Activated gamma-delta T cell (primary cell): ENCODE results near the gene PHF21A.
"Not testable (repeated sequence)": the region's sequence is repeated elsewhere in the genome, so short reads cannot be mapped to it uniquely, and the experiment has no call there.

ENCODE experiments used
- DNase-seq: peaks from one replicate; lab custom pipeline; 2025; lab: John Stamatoyannopoulos, UW

Gene PHF21A

DNA sequence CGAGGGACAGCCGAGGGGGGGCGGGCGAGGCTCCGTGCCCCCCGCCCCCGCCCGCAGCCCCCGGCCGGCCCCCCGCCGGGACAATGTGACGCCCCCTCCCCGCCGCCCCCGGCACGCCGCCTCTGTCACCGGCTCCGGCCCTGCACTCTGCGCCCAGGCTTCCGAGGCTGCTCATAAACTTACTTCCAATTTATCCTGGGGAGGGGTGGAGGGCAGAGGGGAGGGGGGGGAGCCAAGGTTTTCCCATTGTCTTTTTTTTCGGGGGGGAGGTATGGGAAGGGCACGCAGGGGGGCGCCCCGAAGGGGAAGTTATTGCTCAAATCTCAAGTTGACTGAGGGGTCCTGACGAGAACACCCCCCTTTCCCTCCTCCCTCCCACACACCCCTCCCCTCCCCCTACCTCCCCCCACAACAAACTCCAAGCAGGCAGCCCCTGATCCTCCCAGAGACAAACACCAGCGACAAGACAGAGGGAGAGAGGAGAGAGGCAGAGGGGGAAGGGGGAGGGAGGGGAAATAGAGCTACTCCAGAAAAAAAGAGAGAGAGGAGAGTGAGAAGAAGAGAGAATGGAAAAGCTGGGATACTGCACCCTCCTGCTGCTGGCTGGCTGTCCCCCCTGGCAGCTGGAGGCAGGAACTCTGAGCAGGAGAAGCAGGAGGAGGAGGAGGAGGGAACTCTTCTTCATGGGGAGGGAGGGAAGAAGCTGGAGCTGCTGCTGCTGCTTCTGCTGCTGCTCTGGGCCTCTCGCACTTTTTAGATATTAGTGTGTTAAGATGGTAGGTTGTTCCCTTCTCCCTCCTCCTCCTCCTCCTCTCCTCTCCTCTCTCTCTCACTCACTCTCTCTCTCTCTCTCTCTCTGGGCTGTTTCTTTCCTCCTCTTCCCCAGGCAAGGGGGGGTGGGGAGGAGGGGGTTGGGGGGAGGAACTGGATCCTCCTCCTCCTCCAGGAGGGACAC is 631 bp downstream of the PHF21A start:
- DNase-seq = peak; percentile 21

- no peak for DNase-seq
Observed at GRCh38 chr11:46119352-46120216, 1.7 kb downstream of the PHF21A start.

DNA sequence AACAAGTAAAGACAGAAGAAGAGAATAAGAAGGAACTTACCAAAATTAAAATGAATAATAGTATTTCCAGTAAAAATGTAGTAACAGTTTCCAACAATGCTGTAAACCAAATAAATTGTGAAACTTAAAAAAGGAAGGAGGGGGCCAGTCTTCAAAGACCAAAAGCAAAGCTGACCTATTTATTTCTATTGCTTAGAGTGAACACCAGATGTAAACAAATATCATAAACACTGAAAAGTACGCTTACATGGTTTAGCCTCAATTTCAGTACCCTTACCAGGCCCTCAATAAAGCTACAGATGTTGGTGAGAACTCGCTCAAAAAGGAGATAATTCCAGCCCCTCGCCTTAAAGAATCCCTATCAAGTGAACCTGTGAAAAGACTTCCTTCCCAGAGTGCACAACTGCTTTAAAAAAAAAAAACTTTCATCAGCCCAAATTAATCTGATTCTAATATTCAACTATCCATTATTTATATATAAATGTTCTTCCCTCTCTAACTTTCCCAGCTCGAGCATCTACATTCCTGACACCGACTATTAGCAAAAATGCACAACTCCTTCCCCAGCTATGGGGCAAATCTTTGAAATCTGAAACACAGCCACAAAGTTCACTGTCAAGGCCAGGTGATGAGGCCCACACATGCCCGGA is 2.4 kb downstream of the PHF21A start:
- no peak for DNase-seq

GRCh38 chr11:46117842-46118241 is 3.4 kb downstream of the PHF21A start:
- no peak for DNase-seq

DNA sequence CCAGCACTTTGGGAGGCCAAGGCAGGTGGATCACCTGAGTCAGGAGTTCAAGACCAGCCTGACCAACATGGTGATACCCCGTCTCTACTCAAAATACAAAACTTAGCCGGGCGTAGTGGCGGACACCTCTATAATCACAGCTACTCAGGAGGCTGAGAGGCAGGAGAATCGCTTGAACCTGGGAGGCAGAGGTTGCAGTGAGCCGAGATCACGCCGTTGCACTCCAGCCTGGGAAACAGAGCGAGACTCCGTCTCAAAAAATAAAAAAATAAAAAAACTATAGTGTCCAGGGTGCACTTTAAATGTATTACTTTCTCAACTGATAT is 4.6 kb downstream of the PHF21A start:
- not testable (repeated sequence) for DNase-seq

DNA sequence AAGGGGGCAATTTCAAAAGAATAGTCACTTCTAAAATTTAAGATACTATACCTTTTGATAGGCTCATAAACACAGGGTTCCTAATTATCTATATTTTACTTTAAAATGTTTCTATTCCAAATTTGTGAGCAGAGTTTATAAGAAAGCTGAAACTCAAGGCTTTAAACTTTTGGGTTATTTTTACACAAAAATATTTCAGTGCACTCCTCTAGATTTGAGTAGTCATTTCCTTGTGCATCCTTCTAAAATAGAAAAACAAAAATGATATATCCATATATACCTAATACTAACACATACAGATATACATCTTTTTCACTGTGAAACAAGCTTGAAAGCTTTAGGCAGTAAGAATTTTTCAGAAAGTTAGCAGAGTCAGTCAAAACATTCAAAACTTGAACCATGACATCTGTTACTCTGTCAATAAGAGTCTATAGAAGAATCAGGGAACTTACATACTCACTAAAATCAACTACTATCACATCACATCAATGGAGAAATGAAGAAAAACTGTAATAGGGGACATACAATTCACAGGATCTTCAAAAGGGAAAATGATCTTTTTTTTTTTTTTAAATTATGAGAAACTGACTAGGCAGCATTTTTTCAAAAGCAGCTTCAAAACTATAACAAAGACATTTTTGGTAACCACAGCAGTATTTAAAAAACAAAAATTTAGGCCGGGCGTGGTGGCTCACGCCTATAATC is 5.1 kb downstream of the PHF21A start:
- DNase-seq = no peak

DNA sequence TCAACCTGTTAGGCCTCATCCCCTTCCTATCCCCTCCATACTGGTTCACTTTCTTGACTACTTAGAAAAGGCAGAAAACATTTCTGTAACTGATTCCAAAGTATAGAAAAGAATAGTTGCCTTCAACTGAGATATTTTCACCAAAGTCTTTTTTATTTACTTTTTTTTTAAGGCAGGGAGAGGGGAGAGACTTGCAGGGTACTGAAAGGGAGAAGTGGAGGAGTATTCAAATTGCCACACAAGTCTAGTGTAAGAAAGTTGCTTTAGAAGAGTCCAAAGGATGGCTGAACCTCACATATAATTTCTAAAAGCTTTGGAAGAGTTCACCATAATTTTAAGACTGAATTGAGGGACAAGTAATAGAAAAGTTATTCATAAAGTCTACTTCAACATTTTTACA is 6.3 kb downstream of the PHF21A start:
- no peak for DNase-seq

DNA sequence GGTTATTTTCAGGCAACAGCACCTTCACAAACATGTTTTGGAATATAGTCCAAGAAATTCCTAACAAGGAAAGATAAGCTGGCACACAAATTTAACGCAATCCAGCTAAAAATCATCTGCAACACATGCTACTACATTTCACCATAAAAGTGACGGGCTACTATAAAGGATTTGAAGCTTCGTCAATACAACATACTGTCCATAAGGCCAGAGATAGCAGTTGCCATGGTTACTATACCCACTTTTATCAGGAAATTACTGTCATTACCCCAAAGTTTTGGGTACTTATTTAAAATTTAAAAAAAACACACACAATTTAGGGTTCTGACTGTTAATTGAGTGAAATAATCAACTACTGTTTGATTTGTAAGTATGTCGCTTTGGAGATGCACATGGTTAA is 6.9 kb downstream of the PHF21A start:
- DNase-seq = no peak

- no peak for DNase-seq
Observed at GRCh38 chr11:46112961-46113607, 8.2 kb downstream of the PHF21A start.

DNA sequence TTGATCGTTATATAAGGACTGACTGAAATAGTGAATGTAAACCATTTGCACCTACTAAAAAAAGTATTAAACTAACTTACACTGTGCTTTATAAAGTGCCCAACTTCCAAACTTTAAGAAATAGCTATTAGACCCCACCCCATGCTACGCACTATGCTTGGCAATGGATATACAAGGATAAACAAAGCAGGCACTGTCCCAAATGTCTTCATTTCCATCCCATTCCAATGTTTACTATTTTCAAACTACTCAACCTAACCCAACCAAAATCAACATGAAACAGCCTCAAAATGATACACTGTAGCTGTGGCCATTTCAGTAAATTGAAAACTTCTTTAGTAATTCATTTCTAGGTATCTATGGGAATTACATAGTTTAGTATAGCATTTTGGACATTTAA is 12.5 kb downstream of the PHF21A start:
- no peak for DNase-seq

- no peak for DNase-seq
Observed at GRCh38 chr11:46107780-46108179, 13.5 kb downstream of the PHF21A start.

DNA sequence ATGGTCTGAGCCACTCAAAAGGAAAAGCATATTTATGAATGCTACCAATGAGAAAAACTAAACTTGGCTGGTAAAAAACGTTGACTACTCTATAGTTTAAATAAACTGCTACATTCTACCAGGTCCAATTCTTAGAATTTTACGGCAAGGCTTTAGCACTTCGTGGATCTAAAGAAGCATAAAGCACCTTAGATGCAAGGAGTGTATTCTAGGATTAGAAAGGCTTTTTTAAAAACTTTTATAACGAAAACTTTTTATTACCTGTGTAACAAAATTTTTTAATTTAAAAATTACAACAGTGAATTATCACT is 13.9 kb downstream of the PHF21A start:
- no peak for DNase-seq

- no peak for DNase-seq
Observed at GRCh38 chr11:46106530-46107407, 14.5 kb downstream of the PHF21A start.

- DNase-seq = no peak
Observed at GRCh38 chr11:46105926-46106325, 15.3 kb downstream of the PHF21A start.

DNA sequence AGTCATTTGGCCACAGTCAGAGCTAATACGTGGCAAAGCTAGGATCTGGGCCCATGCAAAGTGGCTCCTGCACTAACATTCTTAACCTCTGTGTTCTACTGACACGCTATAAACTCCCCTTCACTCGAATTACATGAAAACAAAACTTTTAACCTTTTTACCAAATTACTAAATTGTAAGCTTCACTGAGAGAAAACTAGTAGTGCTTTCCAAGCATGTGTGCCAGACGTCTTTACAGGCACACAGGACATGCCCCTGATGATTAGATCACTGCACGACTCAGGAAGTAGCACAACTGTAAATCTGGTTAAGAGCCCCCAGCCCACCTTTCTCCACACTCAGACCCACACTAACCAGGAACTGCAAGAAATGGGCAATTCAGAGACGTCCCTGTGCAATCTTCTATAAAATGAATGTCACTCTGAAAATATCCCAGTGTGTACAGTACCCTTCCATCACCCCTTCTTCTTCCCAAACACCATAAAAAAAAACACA is 16.1 kb downstream of the PHF21A start:
- no peak for DNase-seq

DNA sequence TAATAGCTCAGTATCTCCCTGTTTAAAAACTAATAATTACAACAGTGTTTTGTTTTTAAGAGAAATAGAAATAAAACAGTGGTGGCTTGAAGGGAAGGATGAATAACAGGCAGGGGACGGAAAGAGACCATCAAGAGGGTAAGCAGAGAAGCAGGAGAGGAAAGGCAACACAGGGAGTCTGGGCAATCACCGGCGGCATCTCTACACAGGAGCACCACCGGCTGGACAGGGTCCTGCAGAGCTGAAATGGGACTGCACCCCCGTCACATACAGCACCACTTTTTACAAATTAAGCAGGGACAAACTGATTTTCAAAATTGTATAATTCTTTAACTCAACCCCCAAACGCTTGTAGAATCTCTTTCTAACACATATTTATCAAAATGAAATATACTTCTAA is 18.4 kb downstream of the PHF21A start:
- no peak for DNase-seq

- no peak for DNase-seq
Observed at GRCh38 chr11:46100670-46101069, 20.6 kb downstream of the PHF21A start.

DNA sequence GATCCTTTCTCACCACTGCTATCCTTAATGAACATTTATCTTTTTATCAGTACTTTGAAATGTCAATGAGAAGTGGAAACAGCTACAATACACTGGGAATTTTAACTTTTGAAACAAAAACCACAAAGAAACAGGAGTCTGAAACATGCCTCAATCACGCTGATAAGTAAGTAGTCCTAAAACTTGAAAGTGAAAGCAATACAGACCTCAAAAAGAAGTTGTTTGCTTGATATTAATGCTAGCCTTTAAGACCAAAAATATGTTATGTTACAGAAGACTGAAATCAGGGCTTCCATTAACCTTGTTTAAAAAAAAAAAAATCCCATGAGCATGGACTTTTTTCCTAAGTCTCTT is 21.3 kb downstream of the PHF21A start:
- no peak for DNase-seq

GRCh38 chr11:46090375-46090774 is 30.9 kb downstream of the PHF21A start:
- no peak for DNase-seq

DNA sequence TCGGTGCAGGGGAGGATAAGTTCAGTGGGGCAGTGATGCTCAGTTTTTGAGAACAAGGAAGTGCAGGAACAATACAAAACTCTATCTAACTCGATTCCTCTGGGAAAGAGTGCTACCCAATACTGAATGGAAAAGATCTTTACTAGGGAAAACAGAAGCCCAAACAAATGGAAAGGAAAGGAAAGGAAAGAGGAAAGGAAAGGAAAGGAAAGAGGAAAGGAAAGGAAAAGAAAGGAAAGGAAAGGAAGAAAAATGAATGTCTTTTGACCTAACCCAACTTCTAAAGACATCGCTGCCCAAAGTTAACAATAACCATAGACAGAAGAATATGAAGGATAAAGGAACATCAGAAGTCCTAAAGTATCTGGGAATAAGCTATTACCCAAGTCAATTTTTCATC is 41.6 kb downstream of the PHF21A start:
- no peak for DNase-seq
